H1 (cell line): Measurements from ENCODE around the gene ABHD6. TPM values are rescaled to one million over a fixed set of nuclear protein-coding genes. Genes with fewer than 3 reads are reported as not detected.

Source experiments
- CTCF ChIA-PET: fragments of 300-600 bp; sonication (Branson Sonifier 250); formaldehyde crosslinking; loops from one replicate; lab custom pipeline; 2021; ENCODE audit not compliant: partially characterized antibody; lab: Charles Lee
- POLR2A ChIA-PET: fragments of 300-600 bp; sonication (Branson Sonifier 250); formaldehyde crosslinking; loops from one replicate; lab custom pipeline; 2021; ENCODE audit warnings: inconsistent platforms; ENCODE audit not compliant: partially characterized antibody; lab: Charles Lee
- DNase-seq, 2 experiments: peaks; one replicate each; pipeline versions ENCODE4 v3.0.0 to v3.0.0-alpha.2; 2010 to 2022; ENCODE audit warnings: low spot score in 2 of 2, low read depth in 1 of 2, mixed read lengths in 1 of 2
- FAIRE-seq: peaks from 2 replicates; lab custom pipeline; 2011; peaks lifted over from hg19 to GRCh38; lab: Jason Lieb, UNC
- H2AFZ ChIP-seq: 2 replicates; pipeline ENCODE4 v1.8.1; 2012; ENCODE audit warnings: low read length, inconsistent platforms
- H2AK5ac ChIP-seq: 2 replicates; pipeline ENCODE4 v1.6.1; 2013; ENCODE audit warnings: low read depth, low read length
- H2BK120ac ChIP-seq: replicated peaks from 2 replicates; pipeline ENCODE3; 2013; ENCODE audit warnings: low read depth, low read length, inconsistent platforms
- H2BK12ac ChIP-seq: 2 replicates; pipeline ENCODE4 v1.6.1; 2013; ENCODE audit warnings: low read depth, low read length
- H2BK15ac ChIP-seq: 2 replicates; pipeline ENCODE4 v1.6.1; 2013; ENCODE audit warnings: low read length
- H2BK20ac ChIP-seq: 2 replicates; pipeline ENCODE4 v1.6.1; 2013; ENCODE audit warnings: low read length
- H2BK5ac ChIP-seq: 2 replicates; pipeline ENCODE4 v1.6.1; 2013; ENCODE audit warnings: low read depth, low read length
- H3K14ac ChIP-seq: 2 replicates; pipeline ENCODE4 v1.6.1; 2013; ENCODE audit warnings: inconsistent platforms; ENCODE audit not compliant: insufficient read length
- H3K18ac ChIP-seq: 2 replicates; pipeline ENCODE4 v1.6.1; 2013; ENCODE audit warnings: low read length; ENCODE audit errors: extremely low read depth
- H3K23ac ChIP-seq: 2 replicates; pipeline ENCODE4 v1.6.1; 2013; ENCODE audit warnings: inconsistent platforms; ENCODE audit not compliant: insufficient read length
- H3K23me2 ChIP-seq: 2 replicates; pipeline ENCODE4 v1.6.1; 2013; ENCODE audit warnings: low read depth, low read length
- H3K27ac ChIP-seq: 2 replicates; pipeline ENCODE4 v1.6.1; 2011; ENCODE audit warnings: low read depth, low read length, inconsistent platforms
- H3K27me3 ChIP-seq, 4 experiments: replicated peaks in 1 of 4; 1 replicate in 1 of 4; 2 replicates in 3 of 4; pipeline versions ENCODE4 v1.6.1 to v1.8.1; 2011 to 2013; ENCODE audit warnings: low read length in 3 of 4, mild to moderate bottlenecking in 3 of 4, inconsistent platforms in 2 of 4, mixed read lengths in 2 of 4, moderate library complexity in 1 of 4; ENCODE audit not compliant: control insufficient read depth in 3 of 4, insufficient read depth in 3 of 4; ENCODE audit errors: extremely low read depth in 1 of 4
- H3K36me3 ChIP-seq, 4 experiments: 2 replicates each; pipeline versions ENCODE4 v1.6.1 to v1.8.1; 2011 to 2013; ENCODE audit warnings: mild to moderate bottlenecking in 4 of 4, low read length in 3 of 4, moderate library complexity in 2 of 4, control low read depth in 1 of 4, inconsistent platforms in 1 of 4; ENCODE audit not compliant: insufficient read depth in 4 of 4, control insufficient read depth in 2 of 4
- H3K4ac ChIP-seq: replicated peaks from 2 replicates; pipeline ENCODE3; 2013; ENCODE audit warnings: low read length, low read depth, mixed read lengths, inconsistent platforms; ENCODE audit not compliant: insufficient read length
- H3K4me1 ChIP-seq, 4 experiments: replicated peaks in 1 of 4; 1 replicate in 1 of 4; 2 replicates in 3 of 4; pipeline versions ENCODE4 v1.6.1 to v1.8.1; 2011 to 2013; ENCODE audit warnings: low read length in 3 of 4, inconsistent platforms in 2 of 4, mixed read lengths in 1 of 4; ENCODE audit not compliant: insufficient read depth in 4 of 4, control insufficient read depth in 3 of 4
- H3K4me2 ChIP-seq, 2 experiments: 2 replicates each; pipeline versions ENCODE4 v1.6.1 to v1.8.1; 2011 to 2013; ENCODE audit warnings: low read depth in 2 of 2, low read length in 2 of 2, control low read depth in 1 of 2, inconsistent platforms in 1 of 2, mild to moderate bottlenecking in 1 of 2; ENCODE audit not compliant: insufficient read depth in 1 of 2
- H3K4me3 ChIP-seq, 4 experiments: fragments of 200-600, 300-600 bp in 1 of 4; sonication (generic), shearing (Covaris generic), sonication (Bioruptor Twin) in 1 of 4; 2 replicates each; pipeline versions ENCODE4 v1.5.1 to v1.8.1; 2011 to 2016; ENCODE audit warnings: low read length in 4 of 4, low read depth in 3 of 4, control low read depth in 2 of 4, inconsistent platforms in 2 of 4, mild to moderate bottlenecking in 2 of 4, mixed read lengths in 1 of 4, moderate library complexity in 1 of 4; ENCODE audit not compliant: insufficient read depth in 2 of 4; ENCODE audit errors: extremely low read depth in 1 of 4
- H3K56ac ChIP-seq: replicated peaks from 2 replicates; pipeline ENCODE3; 2013; ENCODE audit warnings: low read depth, mild to moderate bottlenecking, mixed read lengths, low read length, inconsistent platforms; ENCODE audit not compliant: insufficient read length
- H3K79me1 ChIP-seq: 2 replicates; pipeline ENCODE4 v1.6.1; 2013; ENCODE audit warnings: low read depth, low read length, control low read depth
- H3K79me2 ChIP-seq, 2 experiments: 2 replicates each; pipeline versions ENCODE4 v1.6.1 to v1.8.1; 2012 to 2013; ENCODE audit warnings: low read length in 2 of 2, mild to moderate bottlenecking in 2 of 2, inconsistent platforms in 1 of 2; ENCODE audit not compliant: insufficient read depth in 2 of 2, control insufficient read depth in 1 of 2
- H3K9ac ChIP-seq, 4 experiments: replicated peaks in 1 of 4; 1 replicate in 1 of 4; 2 replicates in 3 of 4; pipeline versions ENCODE4 v1.6.1 to v1.8.1; 2011 to 2013; ENCODE audit warnings: low read depth in 3 of 4, low read length in 3 of 4, control low read depth in 2 of 4, mild to moderate bottlenecking in 2 of 4, moderate library complexity in 2 of 4, inconsistent platforms in 1 of 4; ENCODE audit errors: extremely low read depth in 1 of 4
- H3K9me3 ChIP-seq, 2 experiments: 2 replicates each; pipeline versions ENCODE4 v1.6.1 to v1.8.1; 2012 to 2013; ENCODE audit warnings: mild to moderate bottlenecking in 2 of 2, moderate library complexity in 2 of 2, control low read depth in 1 of 2, inconsistent platforms in 1 of 2, low read depth in 1 of 2, low read length in 1 of 2, mixed read lengths in 1 of 2; ENCODE audit not compliant: insufficient read depth in 2 of 2
- H4K20me1 ChIP-seq, 2 experiments: replicated peaks in 1 of 2; 2 replicates each; pipeline versions ENCODE3 to v1.8.1; 2011 to 2013; ENCODE audit warnings: inconsistent platforms in 2 of 2, low read length in 2 of 2, mild to moderate bottlenecking in 1 of 2; ENCODE audit not compliant: insufficient read depth in 2 of 2, control insufficient read depth in 1 of 2
- H4K5ac ChIP-seq: 2 replicates; pipeline ENCODE4 v1.6.1; 2013; ENCODE audit warnings: low read length, low read depth, mixed read lengths, inconsistent platforms; ENCODE audit not compliant: insufficient read length
- H4K8ac ChIP-seq: 2 replicates; pipeline ENCODE4 v1.8.0; 2013; ENCODE audit warnings: mild to moderate bottlenecking, moderate library complexity, low read length, inconsistent platforms; ENCODE audit not compliant: insufficient read depth; ENCODE audit errors: extremely low read depth
- H4K91ac ChIP-seq: replicated peaks from 2 replicates; pipeline ENCODE3; 2013; ENCODE audit warnings: low read length, mixed read lengths, inconsistent platforms; ENCODE audit not compliant: insufficient read length
- BACH1 ChIP-seq: IDR thresholded peaks from 2 replicates; pipeline ENCODE4 v1.6.1; 2012; ENCODE audit warnings: low read length, improper control_type of control experiment
- E2F6 ChIP-seq: IDR thresholded peaks from 2 replicates; pipeline ENCODE4 v1.6.1; 2012; ENCODE audit warnings: inconsistent platforms
- GABPA ChIP-seq: IDR thresholded peaks from 2 replicates; pipeline ENCODE4 v1.6.1; 2011; ENCODE audit warnings: mild to moderate bottlenecking, low read length, moderate library complexity, borderline replicate concordance; ENCODE audit not compliant: insufficient read depth
- JUND ChIP-seq: IDR thresholded peaks from 2 replicates; pipeline ENCODE4 v1.6.1; 2011; ENCODE audit warnings: mild to moderate bottlenecking, improper control_type of control experiment, low read length
- KDM5A ChIP-seq: fragments of 200-600 bp; IDR thresholded peaks from 2 replicates; pipeline ENCODE4 v1.7.1; 2012; ENCODE audit warnings: mild to moderate bottlenecking, low read length, inconsistent platforms, mixed read lengths
- POU5F1 ChIP-seq: IDR thresholded peaks from 2 replicates; pipeline ENCODE4 v1.6.1; 2011; ENCODE audit warnings: low read depth, mild to moderate bottlenecking, low read length, moderate library complexity
- RBBP5 ChIP-seq: IDR thresholded peaks from 2 replicates; pipeline ENCODE4 v1.7.1; 2012; ENCODE audit warnings: low read depth, mild to moderate bottlenecking, inconsistent platforms, low read length, moderate library complexity, borderline replicate concordance
- RXRA ChIP-seq: IDR thresholded peaks from 2 replicates; pipeline ENCODE4 v1.6.1; 2011; ENCODE audit warnings: low read depth, mild to moderate bottlenecking, low read length, moderate library complexity; ENCODE audit not compliant: insufficient read depth
- TEAD4 ChIP-seq: IDR thresholded peaks from 2 replicates; pipeline ENCODE4 v1.6.1; 2012; ENCODE audit warnings: low read depth, low read length, inconsistent platforms, mixed read lengths
- WGBS, 2 experiments: shearing (Covaris generic) in 1 of 2; methylation state at CpG; one replicate each; pipeline versions ENCODE4 v1.1.6 to v1.1.7; 2013 to 2015; ENCODE audit warnings: low lambda C conversion rate in 2 of 2, mixed read lengths in 2 of 2, inconsistent platforms in 1 of 2, low coverage in 1 of 2, missing lambda C conversion rate in 1 of 2; ENCODE audit not compliant: insufficient replicate concordance in 2 of 2, insufficient coverage in 1 of 2, insufficient read length in 1 of 2; ENCODE audit errors: extremely low coverage in 1 of 2, missing lambda C conversion rate in 1 of 2; 5-methylcytosine and 5-hydroxymethylcytosine counted together
- polyA plus RNA-seq, 7 experiments: library from polyadenylated mRNA; depleted of rRNA in 3 of 7; stranded (reverse) in 5 of 7; unstranded in 2 of 7; fragments of >200 nt in 5 of 7; fragments of 200-250 nt in 2 of 7; gene quantifications; 1 replicate in 5 of 7; 2 replicates in 1 of 7; 4 replicates in 1 of 7; pipeline versions ENCODE4 v1.2.1 to v1.2.3, GENCODE V29; 2011 to 2013; ENCODE audit warnings: missing spikeins in 2 of 7, mixed read lengths in 2 of 7
- total RNA-seq: library from RNA; stranded (reverse); fragmentation: NEBNext Ultra II Directional; extraction: Animal tissue kit (Norgen Biotek cat#: 25700); gene quantifications from 2 replicates; pipeline ENCODE4 v1.2.1, GENCODE V29; 2021
- TF ChIP-seq, protein P1 (sequence below): IDR thresholded peaks from 2 replicates; pipeline ENCODE4 v1.6.1; 2011; ENCODE audit warnings: low read depth, mild to moderate bottlenecking, low read length; ENCODE audit not compliant: insufficient read depth
- TF ChIP-seq, protein P2 (sequence below): IDR thresholded peaks from 2 replicates; pipeline ENCODE4 v1.6.1; 2011; ENCODE audit warnings: low read length, improper control_type of control experiment

Gene ABHD6
- total and polyA plus RNA-seq, 2 of the 8 experiments (the other 6 are each of a cell fraction or from before 2014, with no cell fraction given): 5.9 to 6.6 TPM

DNA sequence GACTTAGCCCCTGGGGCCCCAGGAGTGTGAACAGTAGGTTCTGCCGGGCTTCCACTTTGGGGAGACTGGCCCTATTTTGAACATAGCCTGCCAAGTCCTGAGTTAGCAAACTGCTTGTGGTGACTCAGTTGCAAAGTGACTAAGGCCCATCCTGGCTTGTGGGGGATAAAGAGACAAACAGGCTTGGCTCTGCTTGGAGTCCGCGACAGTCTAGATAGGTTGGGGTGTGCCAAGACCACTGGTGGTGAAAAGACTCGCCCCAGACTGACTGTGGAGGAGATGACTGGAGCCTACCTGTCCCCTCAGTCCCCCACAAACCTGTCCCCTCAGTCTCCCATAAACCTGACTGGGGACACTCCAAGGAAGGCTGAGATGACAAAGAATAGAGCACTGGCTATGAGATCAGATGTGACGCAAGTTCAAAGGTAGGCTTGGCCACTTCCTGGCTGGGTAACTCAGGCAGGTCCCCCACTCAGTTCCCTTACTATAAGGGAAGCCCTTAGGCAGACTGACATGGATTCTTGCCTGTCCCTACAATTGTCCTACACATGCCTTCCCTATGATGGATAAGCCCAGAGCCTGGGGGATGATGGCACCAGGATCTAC, 31.1 kb upstream of the ABHD6 start:
- Histone ChIP-seq H3K4me2 (no peak overlapping the region), H2BK120ac (no peak overlapping the region), H4K8ac (no peak overlapping the region), H2BK12ac (no peak overlapping the region), H3K4me1 (no peaks in the 10 kb centered on the region), H2AK5ac (no peak overlapping the region), H3K79me1 (no peaks in the 10 kb centered on the region), H2BK15ac (no peak overlapping the region), H3K23ac (no peak overlapping the region), H3K9me3 (no peaks in the 10 kb centered on the region), H3K27me3 (peaks cover 0 to 3% (median 0%) of the 10 kb centered on the region in 4 experiments; a peak in 1 of 7 replicates), H4K91ac (no peak overlapping the region), H3K23me2 (no peaks in the 10 kb centered on the region), H2BK5ac (no peak overlapping the region), H4K5ac (no peak overlapping the region), H3K18ac (no peak overlapping the region), H2BK20ac (no peak overlapping the region), H2AFZ (no peak overlapping the region), H3K27ac (no peak overlapping the region), H3K79me2 (no peaks in the 10 kb centered on the region), H3K4me3 (no peak overlapping the region), H3K4ac (no peak overlapping the region), H3K36me3 (no peaks in the 10 kb centered on the region), H3K14ac (no peak overlapping the region), H3K56ac (no peak overlapping the region), H4K20me1 (no peaks in the 10 kb centered on the region), H3K9ac (no peak overlapping the region)
- no peak for FAIRE-seq
- POLR2A ChIA-PET: interaction anchor here (0.6 kb wide), 1 partner anchor 220 kb away, joined by 5 read pairs; no protein-coding TSS in a partner anchor
- WGBS, 2 experiments: 90% methylated on average over 5 of the region's 5 CpGs; no CpG with 5 or more reads in 1 of the 2 experiments
- CTCF ChIA-PET: interaction anchor here (0.6 to 2.6 kb wide), 4 partner anchors 11 to 244 kb away, joined by 3 to 11 read pairs (median 4); no protein-coding TSS in a partner anchor
- DNase-seq: no peak
- TF ChIP-seq KDM5A: no peak
- TF ChIP-seq, protein P1, sequence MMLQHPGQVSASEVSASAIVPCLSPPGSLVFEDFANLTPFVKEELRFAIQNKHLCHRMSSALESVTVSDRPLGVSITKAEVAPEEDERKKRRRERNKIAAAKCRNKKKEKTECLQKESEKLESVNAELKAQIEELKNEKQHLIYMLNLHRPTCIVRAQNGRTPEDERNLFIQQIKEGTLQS: no peak
- TF ChIP-seq TEAD4: no peak
- TF ChIP-seq GABPA: no peak
- no peak for TF ChIP-seq E2F6
- TF ChIP-seq, protein P2, sequence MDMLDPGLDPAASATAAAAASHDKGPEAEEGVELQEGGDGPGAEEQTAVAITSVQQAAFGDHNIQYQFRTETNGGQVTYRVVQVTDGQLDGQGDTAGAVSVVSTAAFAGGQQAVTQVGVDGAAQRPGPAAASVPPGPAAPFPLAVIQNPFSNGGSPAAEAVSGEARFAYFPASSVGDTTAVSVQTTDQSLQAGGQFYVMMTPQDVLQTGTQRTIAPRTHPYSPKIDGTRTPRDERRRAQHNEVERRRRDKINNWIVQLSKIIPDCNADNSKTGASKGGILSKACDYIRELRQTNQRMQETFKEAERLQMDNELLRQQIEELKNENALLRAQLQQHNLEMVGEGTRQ: no peak
- no peak for TF ChIP-seq JUND
- no peak for TF ChIP-seq BACH1
- TF ChIP-seq RXRA: no peak
- no peak for TF ChIP-seq POU5F1
- TF ChIP-seq RBBP5: no peak
